GM18508 (cell line): Measurements from ENCODE around the gene CYBA.

Source experiments
- ATAC-seq: cut with Tn5 transposase; IDR thresholded peaks from one replicate; pipeline ENCODE4 v1.9.1; 2021; ENCODE audit warnings: moderate number of reproducible peaks; ENCODE audit not compliant: insufficient read depth, unreplicated experiment

Gene CYBA

DNA sequence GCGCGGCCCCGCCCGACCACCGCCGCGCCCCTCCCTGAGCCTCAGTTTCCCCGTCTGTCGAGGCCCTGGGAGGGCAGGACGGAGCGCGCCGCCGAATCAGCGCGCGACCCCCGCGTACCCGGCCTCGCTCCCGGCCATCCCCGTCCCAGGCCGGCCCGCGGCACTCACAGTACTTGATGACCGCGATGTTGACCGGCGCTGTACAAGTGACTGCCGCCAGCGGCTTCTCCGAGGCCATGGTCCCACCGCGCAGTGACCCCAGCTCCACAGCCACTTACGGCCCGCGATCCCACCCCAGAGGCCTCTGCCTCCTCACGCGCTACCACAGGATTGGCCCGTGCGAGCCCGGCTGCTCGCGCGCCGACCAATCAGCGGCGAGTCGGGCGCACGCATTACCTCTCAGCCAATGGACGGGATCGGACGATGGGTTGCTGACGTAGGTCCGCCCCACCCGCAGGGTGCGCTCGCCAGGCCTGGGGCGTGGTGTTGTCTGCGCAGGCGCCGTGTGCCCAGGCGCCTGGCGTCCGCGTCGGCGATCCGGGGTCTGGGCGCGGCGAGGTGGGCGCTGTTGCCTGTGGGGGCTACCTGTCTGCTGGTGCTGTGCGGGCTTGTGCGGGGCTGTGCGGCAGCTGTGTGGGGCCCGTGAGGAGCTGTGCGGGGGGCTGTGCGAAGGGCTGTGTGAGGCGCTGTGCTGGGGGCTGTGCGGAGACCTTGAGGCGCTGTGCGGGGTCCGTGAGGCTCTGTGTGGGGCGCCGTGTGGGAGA is 12.2 kb upstream of the CYBA start, which contains the start of gene MVD:
Gene MVD, minus strand, starts transcription at position 249 of the 764 bp plus-strand sequence. Its CDS starts 11 bp downstream, at position 238.
- peak; percentile 79 for ATAC-seq

DNA sequence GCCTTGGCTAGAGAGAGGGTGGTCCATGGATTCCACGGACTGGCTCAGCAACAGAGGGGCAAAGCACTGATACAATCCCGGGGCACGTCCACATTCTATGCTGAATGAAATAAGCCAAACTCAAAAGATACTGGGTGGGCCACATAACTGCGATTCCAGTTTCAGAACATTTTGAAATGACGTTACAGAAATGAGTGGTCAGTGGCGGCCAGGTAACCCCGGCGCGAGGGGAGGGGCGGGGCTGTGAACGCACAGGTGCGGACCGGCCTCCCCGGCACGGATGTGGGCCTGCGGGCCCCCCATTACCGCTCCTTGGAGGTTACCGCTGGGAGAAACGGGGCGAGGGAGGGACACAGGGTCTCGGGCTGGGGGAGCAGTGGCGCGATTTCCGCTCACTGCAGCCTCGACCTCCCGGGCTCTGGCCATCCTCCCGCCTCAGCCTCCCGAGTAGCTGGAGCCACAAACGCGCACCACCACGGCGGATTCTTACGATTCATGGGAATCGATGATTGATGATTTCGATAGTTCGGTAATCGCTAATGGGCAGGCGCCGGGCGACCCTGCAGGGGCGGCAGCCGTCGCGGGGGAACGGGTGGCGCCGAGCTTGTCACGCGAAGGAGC is 11.5 kb upstream of the CYBA start:
- no peak for ATAC-seq

DNA sequence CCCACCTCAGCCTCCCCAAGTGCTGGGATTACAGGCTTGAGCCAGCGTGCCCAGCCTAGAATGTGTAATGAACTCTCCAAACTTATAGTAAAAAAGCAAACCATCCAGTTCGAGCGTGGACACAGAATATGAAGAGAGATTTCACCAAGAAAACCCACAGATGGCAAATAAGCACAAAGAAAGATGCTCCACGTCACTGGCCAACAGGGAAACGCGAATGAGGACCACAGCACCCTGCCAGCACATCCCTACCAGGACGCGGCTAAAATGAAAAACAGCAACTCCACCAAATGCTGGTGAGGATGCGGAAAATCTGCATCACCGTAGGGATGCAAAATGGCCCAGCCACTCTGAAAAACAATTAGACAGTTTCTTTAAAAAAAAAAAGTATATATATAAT is 10.6 kb upstream of the CYBA start:
- no peak for ATAC-seq

DNA sequence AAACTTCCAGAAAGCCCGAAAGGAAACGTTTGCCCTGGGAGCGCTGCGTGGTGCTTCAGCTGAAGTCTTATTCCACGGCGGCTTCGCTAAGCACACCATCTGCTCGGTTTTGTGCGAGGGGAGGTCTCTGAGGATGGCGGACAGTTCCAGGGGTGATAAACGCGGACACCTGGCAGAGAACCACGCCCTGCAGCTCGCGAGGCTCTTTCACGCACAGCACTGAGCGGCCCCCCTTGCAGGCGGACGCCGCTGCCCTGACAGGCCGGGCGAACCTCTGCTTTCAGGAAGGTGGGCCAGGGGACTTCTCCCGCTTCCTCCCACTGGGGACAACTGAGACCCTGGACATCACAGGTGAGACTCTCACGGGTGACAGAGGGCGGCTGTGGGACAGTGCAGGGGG is 8.3 kb upstream of the CYBA start:
- ATAC-seq, result no peak

DNA sequence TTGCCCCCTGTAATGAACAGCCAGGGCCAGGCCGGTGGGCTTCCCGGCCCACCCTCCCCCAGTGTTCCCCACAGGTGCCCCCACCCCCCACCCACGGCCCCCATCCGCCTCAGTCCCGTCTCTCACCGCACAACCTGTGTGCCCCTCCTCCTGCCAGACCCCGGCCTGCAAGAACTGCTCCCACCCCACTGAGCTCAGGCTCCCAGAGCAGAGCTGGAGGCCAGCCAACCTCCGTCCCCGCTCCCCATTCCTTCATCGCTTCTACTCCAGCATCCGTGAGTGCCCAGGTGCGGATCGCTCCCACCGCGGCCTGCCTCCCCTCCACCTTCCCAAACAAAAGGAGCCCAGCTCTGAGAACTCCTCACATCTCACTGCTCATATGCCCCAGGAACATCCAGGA is 7.9 kb upstream of the CYBA start:
- ATAC-seq, result no peak

DNA sequence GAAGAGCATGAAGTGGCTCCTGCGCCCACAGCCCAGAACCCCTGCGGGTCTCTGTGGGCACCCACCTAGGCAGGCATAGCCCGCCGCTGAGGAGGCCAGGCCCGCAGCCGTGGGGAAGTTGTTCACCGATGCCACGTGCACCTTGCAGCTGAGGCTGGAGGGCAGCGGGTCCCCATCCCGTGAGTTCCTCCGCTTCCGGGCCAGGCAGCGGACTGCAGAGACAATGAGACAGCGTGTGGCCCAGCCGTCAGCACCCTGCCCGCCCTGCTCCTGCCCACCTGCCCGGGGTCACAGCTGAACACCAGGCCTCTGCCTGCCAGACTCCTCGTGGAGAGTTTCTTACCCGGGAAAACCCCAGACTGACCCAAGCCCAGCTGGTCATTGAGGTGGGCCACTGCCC is 6.5 kb upstream of the CYBA start:
- ATAC-seq, result no peak

DNA sequence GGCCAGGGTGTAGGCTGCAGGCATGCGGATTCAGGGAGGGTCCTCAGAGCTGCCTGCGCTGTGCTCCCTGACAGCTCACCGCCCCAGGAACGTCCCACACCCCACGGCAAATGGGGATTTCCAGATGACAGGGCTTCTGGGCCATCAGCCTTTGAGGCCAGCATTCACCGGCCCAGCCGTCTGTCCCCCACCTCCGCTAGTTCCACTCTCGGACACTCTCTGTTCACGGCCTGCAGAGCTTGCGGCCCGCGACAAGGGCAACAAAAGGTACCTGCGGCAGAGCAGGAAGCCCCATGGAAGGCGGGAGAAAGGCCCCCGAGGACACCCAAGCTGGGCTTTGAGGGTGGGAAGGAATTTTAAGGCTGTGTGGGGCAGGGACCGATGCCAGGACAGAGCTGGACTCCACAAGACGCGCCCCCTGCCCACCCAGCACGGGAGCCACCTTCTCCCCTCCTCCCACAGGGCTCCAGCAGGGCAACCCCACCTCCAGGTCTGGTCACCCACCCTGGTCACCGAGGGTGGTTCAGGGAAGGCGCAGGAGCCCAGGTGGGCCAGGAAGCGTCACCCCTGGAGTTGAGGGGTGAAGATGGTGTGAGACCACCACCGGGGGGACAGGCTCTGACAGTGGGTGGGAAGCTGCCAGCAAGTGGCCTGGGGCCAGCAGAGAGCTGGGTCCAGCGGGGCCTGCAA is 5.6 kb upstream of the CYBA start:
- ATAC-seq, result no peak

DNA sequence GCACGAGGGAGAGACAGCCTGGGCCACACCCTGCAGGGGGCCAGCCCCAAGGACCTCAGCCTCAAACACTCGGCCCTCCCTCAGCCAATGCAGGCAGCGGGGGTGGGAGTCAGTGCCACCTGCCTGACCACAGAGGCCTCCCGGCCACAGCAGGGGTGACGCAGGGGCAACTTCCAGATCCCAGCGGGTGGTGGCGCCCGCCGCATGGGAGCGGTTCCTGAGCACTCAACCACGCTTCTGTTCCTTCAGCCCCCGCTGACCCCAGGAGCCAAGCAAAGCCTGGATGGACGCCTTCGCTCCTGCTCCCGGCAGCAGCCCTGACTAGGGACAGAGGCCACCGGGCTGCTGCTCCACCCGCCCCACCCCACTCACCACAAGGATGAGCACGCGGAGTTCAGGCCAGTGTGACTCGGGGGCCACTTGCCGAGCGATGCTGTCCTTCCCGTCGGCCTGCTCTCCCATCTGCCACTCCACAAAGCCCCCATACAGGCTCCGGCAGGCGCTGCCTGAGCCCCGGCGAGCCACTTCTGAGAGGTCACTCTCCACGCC is 5.0 kb upstream of the CYBA start:
- no peak for ATAC-seq

DNA sequence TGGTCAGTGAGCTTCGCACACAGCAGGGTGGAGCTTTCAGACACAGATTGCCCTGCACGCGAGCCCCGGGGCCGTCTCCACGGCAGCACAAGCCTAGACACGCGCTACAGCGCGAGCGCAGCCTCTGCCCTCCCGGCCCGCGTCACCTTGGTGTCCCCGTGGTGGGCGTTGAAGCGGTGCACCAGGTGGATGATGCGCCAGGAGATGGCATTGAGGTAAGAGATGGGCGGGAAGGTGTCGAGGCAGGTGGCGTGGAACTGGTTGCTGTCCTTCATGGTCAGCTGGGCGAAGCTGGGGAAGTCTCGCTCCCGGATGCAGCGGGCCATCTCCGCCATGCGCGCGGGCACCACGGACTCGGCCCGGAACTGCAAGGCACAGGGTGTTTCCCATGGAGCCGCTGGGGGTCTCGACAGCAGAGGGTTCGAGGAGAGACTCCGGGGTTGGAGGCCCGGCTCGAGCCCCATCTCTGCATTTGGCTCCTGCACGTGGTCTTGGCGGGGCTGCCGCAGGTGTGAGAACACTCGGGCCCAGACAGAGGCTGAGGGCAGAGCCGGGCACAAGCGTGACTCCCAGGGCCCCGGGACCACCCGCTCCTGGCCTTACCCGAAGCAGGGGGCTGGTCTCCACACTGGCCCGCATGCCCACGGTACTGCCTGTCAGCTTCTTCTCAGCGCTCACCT is 4.3 kb upstream of the CYBA start:
- no peak for ATAC-seq

DNA sequence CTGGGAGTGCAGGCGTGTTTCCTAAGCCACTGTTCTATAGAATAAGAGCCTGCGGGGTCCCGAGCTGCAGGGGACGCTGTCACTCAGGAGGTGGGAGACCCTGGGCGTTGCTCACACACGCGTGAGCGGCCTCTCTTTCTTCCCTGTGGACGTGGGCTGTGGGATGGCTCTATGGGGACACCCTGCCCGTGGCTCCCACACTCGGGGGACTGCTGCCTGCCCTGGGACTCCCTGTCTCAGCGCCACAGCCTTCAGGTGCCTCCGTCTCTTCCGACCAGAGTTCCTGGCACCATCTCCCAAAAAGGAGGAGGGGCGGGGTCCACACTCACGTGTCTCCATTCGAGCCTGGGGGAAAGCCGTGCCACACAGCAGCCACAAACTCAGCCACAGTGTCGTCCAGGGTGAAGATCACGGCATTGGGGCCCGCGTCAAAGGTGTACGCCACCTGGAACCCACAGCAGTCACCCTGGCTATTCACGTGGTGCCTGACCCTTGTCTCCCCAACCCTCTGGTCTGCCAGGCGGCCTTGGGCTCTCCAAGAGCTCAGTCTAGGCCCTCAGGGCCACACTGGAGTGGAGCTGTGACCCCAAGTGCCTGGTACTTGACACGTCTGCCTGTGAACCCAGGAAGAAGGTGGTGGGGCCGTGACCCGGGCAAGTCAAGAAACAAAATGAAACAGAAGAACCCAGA is 3.7 kb upstream of the CYBA start:
- no peak for ATAC-seq

DNA sequence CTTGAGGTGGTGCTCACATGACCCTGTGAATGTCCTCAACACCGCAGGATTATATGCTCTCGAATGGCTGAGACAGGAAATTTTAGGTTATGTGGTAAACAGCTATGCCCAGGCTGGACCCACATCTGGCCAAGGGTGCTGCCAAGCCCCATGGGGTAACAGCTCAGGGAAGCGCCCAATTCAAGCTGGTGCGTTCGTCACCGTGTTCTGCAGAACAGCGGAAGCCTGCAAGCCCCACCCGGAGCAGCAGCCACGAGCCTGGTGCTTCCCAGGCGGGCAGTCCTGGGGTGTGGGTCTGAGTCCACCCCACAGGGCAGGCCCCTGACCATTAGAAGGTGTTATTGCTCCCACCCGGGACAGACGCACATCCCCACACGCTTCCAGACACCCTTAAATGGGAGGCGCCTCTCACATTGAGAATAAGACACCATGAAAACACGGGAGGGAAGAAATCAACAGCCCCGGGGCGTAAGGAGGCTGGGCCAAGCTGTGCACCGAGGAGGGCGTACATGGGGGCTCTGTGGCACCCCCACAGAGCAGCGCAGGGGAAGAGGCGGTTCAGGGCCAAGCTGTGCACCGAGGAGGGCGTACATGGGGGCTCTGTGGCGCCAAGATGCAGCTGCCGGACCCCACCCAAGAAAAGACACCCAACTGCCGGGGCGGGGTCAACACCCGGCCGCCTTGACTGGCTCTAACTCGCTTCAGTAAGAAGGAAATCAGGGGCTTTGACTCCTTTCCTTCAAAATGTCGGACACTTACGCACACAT is 2.9 kb upstream of the CYBA start:
- ATAC-seq, result no peak

DNA sequence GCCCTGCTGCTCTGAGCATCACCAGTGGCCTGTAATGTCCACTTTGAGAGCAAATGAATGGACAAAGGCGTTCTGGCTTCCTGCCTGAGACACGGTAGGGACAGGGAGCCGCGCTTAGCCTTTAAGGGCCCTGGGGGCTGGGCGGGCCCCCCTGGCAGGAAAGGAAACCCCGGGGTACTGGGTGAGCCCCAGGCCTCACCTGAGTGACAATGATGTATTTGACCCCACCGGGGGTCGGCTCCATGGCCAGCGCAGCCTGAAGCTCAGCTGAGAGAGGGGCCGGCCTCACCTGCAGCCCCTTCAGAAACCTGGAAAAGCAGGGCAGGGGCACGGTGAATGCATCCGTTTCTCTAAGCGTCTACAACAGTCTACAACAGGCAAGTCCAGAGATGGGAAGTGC is 2.2 kb upstream of the CYBA start:
- ATAC-seq, result no peak

DNA sequence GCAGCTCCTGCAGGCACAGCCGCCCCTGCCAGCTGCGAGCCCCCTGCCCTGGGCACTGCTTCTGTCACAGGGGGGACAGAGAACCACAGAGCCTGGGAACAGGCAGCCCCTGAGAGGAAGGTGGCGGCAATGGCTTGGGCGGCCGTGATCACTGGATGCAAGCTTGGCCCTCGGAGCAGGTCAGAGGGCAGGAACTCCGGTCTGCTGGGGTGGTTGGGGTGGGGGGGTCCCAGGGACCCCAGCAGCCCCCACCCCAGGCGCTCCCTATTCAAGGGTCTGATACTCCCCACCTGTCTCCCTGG is 1.9 kb upstream of the CYBA start:
- ATAC-seq, result no peak

DNA sequence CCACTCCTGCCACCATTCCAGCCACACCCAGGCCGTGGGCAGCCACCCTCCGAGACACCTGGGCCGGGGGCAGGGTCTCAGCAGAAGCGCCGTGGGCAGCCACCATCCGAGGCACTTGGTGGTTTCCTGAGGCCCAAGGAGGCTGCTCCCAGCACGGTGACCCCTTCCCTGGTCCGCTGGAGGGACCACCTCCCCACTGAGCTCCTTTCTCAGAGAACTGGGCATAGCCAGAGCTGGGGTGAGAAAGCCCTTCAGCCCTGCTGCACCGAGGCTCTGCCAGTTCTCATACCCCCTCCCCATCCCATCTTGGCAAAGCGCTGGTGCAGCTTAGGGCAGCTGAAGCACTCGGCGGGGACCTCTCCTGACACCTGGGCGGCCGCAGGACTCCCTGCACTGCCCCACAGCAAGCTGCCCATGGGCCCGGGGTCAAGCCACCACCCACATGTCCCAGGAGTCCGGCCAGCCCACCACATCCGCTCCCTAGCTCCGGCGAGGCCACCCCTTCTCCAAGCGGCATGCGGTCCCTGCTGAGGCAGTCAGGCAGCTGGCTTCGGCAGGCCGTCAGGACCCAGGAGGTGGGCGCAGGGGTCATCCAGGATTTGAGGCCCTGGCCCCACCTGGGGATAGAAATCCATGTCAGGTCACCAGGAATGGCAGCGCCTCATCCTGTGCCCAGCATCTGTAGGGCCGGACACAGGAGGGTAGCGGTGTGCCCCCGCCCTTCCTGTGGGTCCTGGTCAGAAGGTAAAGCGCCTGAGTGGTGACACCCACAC is 1.3 kb upstream of the CYBA start:
- no peak for ATAC-seq

DNA sequence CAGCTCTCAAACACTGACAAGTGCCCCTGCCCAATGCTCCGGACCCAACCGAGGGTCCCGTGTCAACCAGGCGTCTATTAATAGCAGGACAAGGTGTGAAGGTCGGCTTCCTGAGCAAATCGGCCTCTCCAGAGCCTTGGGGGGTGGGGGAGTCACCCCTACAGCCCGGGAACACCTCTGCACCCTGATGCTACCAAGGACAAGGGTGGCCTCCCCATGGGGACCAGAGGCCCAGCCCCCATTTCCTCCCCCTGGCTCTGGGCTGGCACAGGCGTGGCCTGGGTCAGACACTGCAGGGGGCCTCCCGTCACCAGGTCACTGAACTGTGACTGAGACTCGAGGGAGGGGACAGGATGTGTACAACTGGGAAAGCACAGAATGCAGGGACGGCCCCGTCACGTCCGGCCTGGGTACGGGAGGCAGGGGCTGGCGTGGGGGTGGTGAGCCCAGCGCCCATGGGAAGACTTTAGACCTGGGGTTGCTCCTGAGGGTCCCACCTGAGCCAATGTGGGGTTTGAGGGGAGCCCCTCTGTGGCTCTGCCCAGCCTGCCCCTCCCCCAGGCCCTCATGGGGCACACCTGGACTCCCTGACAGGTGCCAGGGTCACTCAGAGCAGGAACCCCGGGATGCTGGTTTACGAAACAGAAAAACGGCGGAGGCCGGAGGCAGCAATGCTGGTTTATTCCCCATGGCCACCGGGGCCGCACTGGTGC is 579 bp upstream of the CYBA start:
- ATAC-seq, result peak; percentile 61

DNA sequence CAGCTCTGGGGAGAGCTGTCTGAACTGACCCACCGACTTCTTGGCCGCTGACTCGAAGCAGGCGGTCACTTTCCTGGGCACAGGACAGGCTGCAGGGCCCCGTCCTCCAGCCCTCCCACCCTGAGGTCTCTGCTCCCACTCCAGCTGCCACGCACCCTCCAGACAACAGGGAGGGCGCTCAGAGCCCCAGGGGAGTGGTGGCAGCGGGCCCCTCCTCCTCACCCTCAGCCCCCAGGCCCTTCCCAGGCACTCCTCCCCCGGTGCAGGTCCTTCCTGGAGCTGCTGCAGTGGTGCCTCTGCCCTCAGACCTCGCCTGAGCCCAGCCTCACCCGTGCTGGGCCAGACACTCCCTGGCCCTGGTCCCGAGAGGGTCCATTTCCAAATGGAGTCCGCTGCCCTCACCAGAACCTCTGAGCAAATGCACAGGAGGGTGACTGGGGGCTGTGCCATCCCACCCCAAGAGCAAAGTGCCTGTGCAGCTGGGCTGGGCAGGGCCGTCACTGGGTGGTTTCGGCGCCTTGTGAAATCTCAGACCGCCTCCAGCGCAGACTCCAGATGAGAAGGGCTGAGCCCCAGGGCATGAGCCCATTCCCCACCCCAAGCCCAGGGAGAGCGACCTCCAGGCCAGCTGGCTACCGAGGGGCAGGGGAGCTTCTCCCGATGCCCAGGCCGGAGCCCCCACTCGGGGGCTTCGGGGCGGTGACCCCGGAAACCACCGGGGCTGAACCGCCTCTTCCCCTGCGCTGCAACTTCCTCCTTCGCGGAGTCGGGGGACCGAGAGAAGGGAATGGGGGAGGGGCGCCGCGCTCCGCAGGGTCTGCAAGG is 717 bp downstream of the CYBA start:
- no peak for ATAC-seq

DNA sequence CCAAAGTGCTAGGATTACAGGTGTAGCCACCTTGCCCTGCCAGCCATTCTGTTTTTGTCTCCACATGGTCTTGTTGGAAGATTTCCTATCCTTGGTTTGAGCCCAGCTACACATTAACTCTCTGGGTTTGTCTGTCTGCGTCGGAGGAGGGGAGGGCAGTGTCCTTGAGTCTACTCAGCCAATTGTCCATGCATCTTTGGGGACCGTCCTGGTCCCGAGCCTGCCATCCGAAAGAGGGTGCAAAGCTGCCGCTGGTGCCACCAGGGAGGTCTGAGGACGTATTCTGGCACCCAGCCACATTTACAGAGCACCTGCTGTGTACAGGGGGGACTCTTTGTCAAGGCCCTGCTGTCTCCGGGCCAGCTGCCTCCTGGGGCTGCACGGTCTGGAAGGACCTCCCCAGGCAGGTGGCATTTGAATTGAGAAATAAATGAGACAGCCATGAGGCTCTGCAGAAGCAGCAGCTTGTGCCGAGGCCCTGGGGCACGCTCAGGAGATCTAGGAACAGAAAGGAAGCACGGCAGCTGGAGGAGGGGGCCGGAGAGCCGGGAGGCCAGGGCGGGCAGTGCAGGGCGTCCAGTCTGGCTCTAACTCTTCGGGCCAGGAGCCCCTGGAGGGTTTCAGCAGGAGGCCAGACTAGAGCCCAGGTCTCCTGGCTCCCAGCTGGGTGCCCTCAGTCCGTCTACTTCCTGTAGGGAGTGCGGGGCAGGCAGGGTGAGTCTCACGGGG is 1.5 kb downstream of the CYBA start:
- ATAC-seq, result no peak
